Nephron (organoid): ENCODE results near the gene THRAP3.

Source experiments
- H3K27ac Mint-ChIP-seq, 3 experiments: 2 replicates each; pipeline ENCODE4 v1.8.0; 2020; ENCODE audit warnings: mixed read lengths in 3 of 3, mild to moderate bottlenecking in 2 of 3, moderate library complexity in 1 of 3
- H3K27me3 Mint-ChIP-seq: 2 replicates; pipeline ENCODE4 v1.8.0; 2021; ENCODE audit warnings: low read depth, mild to moderate bottlenecking, moderate library complexity, mixed read lengths
- H3K36me3 Mint-ChIP-seq: 2 replicates; pipeline ENCODE4 v1.8.0; 2020; ENCODE audit warnings: low read depth, mixed read lengths
- H3K4me1 Mint-ChIP-seq: 2 replicates; pipeline ENCODE4 v1.8.0; 2020; ENCODE audit warnings: mixed read lengths
- H3K4me3 Mint-ChIP-seq, 3 experiments: 2 replicates each; pipeline ENCODE4 v1.8.0; 2020; ENCODE audit warnings: mild to moderate bottlenecking in 3 of 3, mixed read lengths in 3 of 3, moderate library complexity in 2 of 3
- H3K9me3 Mint-ChIP-seq: 2 replicates; pipeline ENCODE4 v1.8.0; 2020; ENCODE audit warnings: mixed read lengths
- TF ChIP-seq, protein P1 (sequence below), 3 experiments: fragments of 200-600 bp; sonication (generic); IDR thresholded peaks; one replicate each; pipeline ENCODE4 v1.5.0; 2021; ENCODE audit warnings: antibody characterized with exemption in 3 of 3; ENCODE audit not compliant: unreplicated experiment in 3 of 3

THRAP3 gene

DNA sequence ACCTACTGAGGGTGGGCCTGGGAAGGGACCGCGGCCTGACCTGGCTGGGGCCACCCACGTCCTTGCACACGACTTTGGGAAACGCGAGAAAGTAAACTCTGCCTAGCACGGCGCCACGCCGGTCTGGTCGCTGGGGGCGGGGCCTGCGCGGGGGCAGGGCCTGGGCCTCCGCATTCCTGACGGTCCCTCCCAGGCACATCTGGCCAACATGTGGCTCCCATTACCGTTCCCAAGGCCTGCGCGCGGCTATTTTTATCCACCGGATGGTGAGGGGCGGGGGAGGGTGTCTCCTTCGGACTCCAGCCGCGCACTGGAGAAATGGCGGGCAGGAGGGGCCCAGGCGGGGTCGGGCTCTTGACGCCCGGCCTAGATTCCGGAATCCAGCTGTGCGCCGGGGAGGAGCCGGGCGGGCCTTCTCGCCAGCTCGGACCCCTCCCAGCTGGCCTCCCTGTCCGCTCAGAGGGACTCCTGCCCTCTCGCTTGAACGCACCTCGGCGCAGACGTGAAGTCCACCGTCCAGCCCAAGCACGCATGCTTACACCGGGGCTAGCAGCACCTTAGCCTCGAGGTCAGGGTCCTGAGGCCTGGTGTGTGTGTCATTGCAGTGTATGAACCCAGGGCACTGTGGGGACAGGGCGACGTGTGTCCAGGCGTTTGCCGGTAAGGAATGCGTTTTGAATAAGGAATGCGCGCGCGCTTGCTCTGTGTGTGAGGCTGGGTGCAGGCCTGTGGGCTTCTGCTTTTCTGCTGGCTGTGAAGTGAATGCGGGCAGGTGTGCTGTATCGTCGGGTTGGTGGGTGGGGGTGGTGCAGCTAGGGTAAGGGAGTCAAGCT is 97.1 kb downstream of the THRAP3 start:
- peaks cover 34% of the 10 kb centered on the region for H3K4me1 Mint-ChIP-seq
- no peaks in the 10 kb centered on the region for H3K27me3 Mint-ChIP-seq
- peak overlapping the region; percentile 87 to 91 (median 88) for H3K4me3 Mint-ChIP-seq
- TF ChIP-seq, protein P1, sequence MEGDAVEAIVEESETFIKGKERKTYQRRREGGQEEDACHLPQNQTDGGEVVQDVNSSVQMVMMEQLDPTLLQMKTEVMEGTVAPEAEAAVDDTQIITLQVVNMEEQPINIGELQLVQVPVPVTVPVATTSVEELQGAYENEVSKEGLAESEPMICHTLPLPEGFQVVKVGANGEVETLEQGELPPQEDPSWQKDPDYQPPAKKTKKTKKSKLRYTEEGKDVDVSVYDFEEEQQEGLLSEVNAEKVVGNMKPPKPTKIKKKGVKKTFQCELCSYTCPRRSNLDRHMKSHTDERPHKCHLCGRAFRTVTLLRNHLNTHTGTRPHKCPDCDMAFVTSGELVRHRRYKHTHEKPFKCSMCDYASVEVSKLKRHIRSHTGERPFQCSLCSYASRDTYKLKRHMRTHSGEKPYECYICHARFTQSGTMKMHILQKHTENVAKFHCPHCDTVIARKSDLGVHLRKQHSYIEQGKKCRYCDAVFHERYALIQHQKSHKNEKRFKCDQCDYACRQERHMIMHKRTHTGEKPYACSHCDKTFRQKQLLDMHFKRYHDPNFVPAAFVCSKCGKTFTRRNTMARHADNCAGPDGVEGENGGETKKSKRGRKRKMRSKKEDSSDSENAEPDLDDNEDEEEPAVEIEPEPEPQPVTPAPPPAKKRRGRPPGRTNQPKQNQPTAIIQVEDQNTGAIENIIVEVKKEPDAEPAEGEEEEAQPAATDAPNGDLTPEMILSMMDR (IDR thresholded peaks at IDR 0.05; ENCODE audit: unreplicated experiment in 3 of 3) = no peak
- no peaks in the 10 kb centered on the region for H3K9me3 Mint-ChIP-seq
- peak overlapping the region; percentile 94 to 100 (median 97) for H3K27ac Mint-ChIP-seq
- peaks cover 19% of the 10 kb centered on the region for H3K36me3 Mint-ChIP-seq

DNA sequence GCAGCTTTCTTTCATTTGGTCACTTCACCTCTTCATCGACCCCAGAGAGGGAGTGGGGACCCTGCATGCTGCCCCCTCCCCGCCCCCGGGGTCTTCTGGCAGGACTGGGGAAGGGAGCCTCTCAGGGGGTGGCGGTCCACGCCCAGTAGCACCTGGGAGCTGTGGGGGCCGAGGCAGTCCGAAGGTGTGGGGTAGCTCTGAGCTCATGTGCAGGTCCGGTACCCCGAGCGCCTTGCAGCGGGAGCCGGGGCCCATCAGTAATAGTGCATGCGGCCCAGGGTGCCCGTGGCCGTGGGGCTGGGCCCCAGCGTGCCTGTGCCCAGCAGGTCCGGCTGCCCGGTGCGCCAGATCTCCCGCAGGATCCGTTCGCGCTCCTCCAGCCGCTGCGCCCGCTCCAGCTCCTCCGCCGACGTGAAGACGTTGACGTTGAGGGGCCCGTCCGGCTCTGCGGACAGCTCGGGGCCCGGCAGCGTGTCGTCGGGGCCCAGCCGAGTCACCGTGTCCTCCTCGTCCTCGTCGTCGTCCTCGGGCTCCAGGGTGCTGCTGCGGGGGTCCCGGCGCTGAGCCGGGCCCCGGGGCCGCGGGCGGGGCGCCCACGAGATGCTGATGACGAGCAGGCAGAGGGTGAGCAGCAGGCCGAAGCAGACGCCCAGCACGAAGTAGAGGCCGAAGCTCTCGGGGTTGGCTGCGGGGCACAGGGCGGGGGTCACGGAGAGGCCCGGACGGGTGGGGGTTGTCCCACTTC is 98.0 kb downstream of the THRAP3 start:
- peaks cover 43% of the 10 kb centered on the region for H3K4me1 Mint-ChIP-seq
- H3K27me3 Mint-ChIP-seq = no peaks in the 10 kb centered on the region
- H3K27ac Mint-ChIP-seq = peak overlapping the region; percentile 94 to 100 (median 97)
- peaks cover 14% of the 10 kb centered on the region for H3K36me3 Mint-ChIP-seq
- TF ChIP-seq, protein P1 (IDR thresholded peaks at IDR 0.05; ENCODE audit: unreplicated experiment in 3 of 3) = no peak
- H3K9me3 Mint-ChIP-seq = no peaks in the 10 kb centered on the region
- H3K4me3 Mint-ChIP-seq = peak overlapping the region; percentile 87 to 91 (median 88)

- Mint-ChIP-seq H3K36me3 (peaks cover 11% of the 10 kb centered on the region), H3K4me3 (peak overlapping the region; percentile 81 to 86 (median 86)), H3K9me3 (no peaks in the 10 kb centered on the region), H3K4me1 (peaks cover 51% of the 10 kb centered on the region), H3K27ac (peak overlapping the region; percentile 88 to 99 (median 94)), H3K27me3 (no peaks in the 10 kb centered on the region)
- TF ChIP-seq, protein P1 (IDR thresholded peaks at IDR 0.05; ENCODE audit: unreplicated experiment in 3 of 3) = no peak
These were observed 98.8 kb downstream of the THRAP3 start for GRCh38 chr1:36322786-36323635.

DNA sequence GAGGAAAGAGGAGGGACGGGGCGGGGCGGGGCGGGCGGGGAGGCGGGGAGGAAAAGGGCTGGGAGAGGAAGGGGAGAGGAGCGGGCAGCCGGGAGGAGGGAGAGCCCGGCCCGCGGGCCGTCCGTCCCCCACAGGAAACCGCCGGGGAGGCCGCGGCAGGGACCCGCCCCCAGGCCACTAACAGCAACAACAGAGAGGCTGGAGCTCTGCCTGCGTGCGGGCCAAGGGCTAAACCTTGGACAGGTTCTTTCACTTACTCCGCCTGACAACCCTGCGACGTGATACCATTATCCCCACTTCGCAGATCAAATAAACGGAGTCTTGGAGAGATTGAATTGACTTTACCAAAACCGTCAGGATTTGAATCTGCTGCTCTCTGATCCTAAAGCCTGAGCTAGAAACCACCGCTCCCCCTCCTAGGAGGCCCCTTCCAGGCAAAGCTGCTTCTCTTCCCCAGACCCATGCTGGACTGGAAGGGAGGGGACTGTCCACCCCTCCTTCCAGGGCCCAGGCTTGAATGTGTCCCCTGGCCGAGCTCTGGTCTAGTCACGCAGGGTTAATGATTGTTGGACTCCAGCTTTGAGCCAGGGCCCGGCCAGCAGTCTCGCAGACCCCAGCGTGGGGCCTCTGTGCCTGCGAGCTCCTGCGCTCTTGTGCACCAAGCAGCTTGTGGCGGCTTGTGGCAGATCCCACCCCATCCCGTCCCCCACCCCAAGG is 99.6 kb downstream of the THRAP3 start, which contains the start of gene EVA1B:
Gene EVA1B, minus strand, starts transcription at position 10 of the 717 bp plus-strand sequence. CDS start 608 bp downstream, outside the sequence.
- no peaks in the 10 kb centered on the region for H3K9me3 Mint-ChIP-seq
- peaks cover 8% of the 10 kb centered on the region for H3K36me3 Mint-ChIP-seq
- TF ChIP-seq, protein P1 (IDR thresholded peaks at IDR 0.05; ENCODE audit: unreplicated experiment in 3 of 3) = no peak
- peak within 1 kb of the TSS; percentile 90 to 93 (median 91) for H3K4me3 Mint-ChIP-seq
- H3K27ac Mint-ChIP-seq = peak within 1 kb of the TSS; percentile 99
- peaks cover 55% of the 10 kb centered on the region for H3K4me1 Mint-ChIP-seq
- no peaks in the 10 kb centered on the region for H3K27me3 Mint-ChIP-seq

DNA sequence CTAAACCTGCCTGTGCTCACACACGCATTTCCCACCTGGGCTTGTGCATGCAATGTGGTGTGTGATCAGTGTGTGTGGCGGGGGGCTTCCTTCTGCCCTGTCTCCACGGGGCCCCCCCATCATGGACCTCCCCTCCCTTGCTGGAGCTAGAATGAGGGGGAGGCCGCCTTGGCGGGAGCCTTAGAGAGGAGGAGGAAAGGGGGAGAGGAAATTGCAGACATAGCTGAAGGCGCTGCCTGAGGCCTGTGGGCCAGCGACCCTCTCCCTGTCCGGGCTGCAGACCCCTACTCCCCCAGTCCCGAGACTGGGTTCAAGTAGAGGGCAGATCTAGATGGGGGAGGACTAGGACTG is 100.1 kb downstream of the THRAP3 start:
- TF ChIP-seq, protein P1 (IDR thresholded peaks at IDR 0.05; ENCODE audit: unreplicated experiment in 3 of 3) = no peak

More for the DNA sequence above, 100.1 kb downstream of the THRAP3 start:
- Mint-ChIP-seq H3K4me3 (peak overlapping the region; percentile 90 to 93 (median 91)), H3K9me3 (no peaks in the 10 kb centered on the region), H3K27me3 (no peaks in the 10 kb centered on the region), H3K36me3 (peaks cover 8% of the 10 kb centered on the region), H3K4me1 (peaks cover 57% of the 10 kb centered on the region), H3K27ac (peak overlapping the region; percentile 99)
